Measurements from ENCODE around the gene BTBD1. TPM values are rescaled to one million over a fixed set of nuclear protein-coding genes. Genes with fewer than 3 reads are reported as not detected.
"Not testable (repeated sequence)": the region's sequence is repeated elsewhere in the genome, so short reads cannot be mapped to it uniquely, and the experiment has no call there.

BTBD1 gene
- total RNA-seq, 1 experiment from 2014 or later: 147 TPM

- in situ Hi-C loops (cut with HindIII; ENCODE audit: low pct_unique_long_range_greater_than_20kb, low sequenced_read_pairs): no loop called here
- DNase-seq (ENCODE audit: low read depth, low spot score): no peak
These were observed 51.7 kb downstream of the BTBD1 start for GRCh38 chr15:83015361-83015760.

- no peak for DNase-seq (ENCODE audit: low read depth, low spot score)
- in situ Hi-C loops (cut with HindIII; ENCODE audit: low pct_unique_long_range_greater_than_20kb, low sequenced_read_pairs): no loop called here
These were observed 52.8 kb downstream of the BTBD1 start for GRCh38 chr15:83014205-83014653.

- in situ Hi-C loops (cut with HindIII; ENCODE audit: low pct_unique_long_range_greater_than_20kb, low sequenced_read_pairs): no loop called here
- DNase-seq (ENCODE audit: low read depth, low spot score): no peak
These were observed 54.4 kb downstream of the BTBD1 start for GRCh38 chr15:83012636-83013035.

DNA sequence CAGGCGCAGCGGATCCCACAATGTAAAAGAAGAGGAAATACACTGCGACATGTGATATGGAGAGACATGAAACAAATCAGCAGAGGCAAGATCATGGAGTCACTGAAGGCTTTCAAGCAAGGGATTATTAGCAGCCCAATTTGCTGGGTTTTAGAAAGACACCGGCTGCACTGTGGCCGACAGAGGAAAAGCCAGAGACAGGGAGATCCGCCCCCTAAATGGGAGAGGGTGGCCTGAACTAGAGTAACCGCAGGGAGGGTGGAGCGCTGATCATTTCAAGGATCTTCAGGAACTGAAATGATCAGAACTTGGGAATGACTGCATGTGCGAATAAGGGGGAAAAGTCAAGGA is 55.0 kb downstream of the BTBD1 start:
- DNase-seq (ENCODE audit: low read depth, low spot score): no peak
- in situ Hi-C loops (cut with HindIII; ENCODE audit: low pct_unique_long_range_greater_than_20kb, low sequenced_read_pairs): no loop called here

DNA sequence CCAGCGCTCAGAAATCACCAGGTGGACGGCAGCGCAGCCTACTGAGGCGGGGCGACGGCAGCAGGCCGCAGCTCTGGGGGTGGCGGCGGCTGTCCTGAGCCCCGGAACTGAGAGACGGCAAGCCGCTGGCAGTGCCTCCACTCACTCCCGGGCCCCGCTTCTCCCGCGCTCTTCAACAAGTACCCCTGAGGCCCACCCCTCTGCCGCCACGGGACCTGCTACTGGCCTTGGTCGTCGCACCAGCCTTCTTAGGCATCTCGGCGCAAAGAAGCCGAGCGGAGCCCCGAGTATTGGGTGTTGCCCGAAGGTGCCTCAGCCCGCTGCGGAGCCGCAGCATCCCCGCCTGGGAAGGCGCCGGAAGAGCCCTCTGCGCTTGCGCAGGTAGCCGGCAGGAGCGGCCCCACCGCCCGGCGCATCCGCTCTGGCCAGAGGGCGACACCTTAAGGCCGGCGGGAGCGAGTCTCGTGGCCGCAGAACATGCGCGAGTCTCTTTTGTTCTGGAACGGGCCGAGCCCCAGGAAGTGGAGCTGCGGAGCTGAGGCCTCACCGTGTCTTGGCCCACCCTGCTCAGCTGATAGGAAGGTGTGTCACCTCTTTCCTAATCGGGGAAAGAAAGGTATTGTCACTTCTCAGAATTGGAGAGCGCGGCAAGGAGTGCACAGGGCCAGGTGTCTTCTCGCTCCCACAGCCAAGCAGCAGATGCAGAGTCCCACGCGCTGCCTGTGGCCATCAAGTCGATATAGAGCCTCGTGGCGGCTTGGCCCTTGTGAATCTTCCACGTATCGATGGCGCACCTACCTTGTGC is 55.6 kb downstream of the BTBD1 start, which contains the start of gene C15orf40:
Gene C15orf40 (minus strand): TSS at position 369 of the 805 bp plus-strand sequence. CDS start 32 bp downstream, at position 337.
- in situ Hi-C loops (cut with HindIII; ENCODE audit: low pct_unique_long_range_greater_than_20kb, low sequenced_read_pairs): no loop called here
- DNase-seq (ENCODE audit: low read depth, low spot score): peak; percentile 91

- in situ Hi-C loops (cut with HindIII; ENCODE audit: low pct_unique_long_range_greater_than_20kb, low sequenced_read_pairs): no loop called here
- peak; percentile 89 for DNase-seq (ENCODE audit: low read depth, low spot score)
These were observed 56.3 kb downstream of the BTBD1 start for GRCh38 chr15:83010709-83011270.

DNA sequence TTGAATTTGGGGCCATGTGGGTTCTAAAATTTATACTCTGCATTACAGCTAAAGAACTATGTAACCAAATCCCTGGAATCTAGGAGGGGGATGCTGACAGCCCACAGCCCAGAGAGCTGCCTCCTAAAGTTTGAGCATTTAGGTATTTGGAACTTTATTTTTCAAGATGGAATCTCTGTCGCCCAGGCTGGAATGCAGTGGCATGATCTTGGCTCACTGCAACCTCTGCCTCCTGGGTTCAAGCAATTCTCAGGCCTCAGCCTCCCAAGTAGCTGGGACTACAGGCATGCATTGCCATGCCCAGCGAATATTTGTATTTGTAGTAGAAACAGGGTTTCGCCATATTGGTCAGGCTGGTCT is 66.4 kb downstream of the BTBD1 start:
- DNase-seq (ENCODE audit: low read depth, low spot score); in situ Hi-C loops (cut with HindIII; ENCODE audit: low pct_unique_long_range_greater_than_20kb, low sequenced_read_pairs): not testable (repeated sequence)

DNA sequence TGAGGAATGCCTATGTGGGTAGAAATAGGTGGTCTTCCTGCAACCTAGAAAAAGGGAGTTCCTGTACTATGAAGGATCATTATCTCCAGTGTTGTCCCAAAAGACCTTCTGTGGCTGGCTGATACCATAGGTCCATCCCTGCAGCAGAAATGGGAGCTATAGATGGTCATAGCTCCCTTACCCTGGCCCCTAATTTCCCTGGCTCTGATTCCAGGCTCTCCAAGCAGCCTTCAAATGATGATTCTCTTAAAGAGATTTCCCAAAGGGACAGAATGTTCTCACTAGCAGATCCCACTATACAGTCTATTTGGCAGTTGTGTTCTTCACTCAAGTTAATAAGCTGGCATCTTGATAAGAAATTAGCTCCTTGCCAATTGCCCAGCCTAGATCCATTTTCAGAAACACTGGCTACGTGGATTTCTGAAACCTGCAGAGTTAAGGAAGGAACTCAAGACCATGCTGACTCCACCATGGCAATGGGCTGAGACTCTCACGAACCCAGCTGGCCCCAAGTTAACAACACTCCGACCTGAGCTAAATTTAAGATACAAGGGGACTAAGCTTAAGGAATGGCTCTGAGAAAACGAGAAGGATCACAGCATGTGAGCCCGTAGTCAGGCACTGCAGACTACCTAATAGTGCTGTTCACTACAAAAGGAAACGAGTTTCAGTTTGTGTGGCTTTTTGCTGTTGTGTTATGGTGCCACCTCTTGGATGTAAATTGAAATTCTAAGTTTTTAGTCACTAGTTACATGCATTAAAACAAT is 67.0 kb downstream of the BTBD1 start:
- in situ Hi-C loops (cut with HindIII; ENCODE audit: low pct_unique_long_range_greater_than_20kb, low sequenced_read_pairs): no loop called here
- peak; percentile 69 for DNase-seq (ENCODE audit: low read depth, low spot score)

DNA sequence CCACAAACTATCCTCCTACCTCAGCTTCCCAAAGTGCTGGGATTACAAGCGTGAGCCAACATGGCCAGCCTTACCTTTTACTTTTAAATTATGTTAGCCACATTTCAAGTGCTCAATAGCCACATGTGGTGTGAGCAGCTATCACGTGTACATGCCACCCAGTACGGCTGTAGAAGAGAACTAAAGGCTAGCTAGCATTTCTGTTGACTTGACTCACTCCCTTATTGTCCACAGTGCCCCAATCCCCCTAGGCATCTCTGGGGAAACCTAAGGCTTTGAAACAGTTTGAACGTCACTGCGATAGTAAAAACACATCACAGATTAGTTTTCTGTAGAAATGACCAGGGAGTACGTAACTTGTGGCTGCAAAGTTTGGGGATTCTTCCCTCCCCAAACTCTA is 67.6 kb downstream of the BTBD1 start:
- peak; percentile 22 for DNase-seq (ENCODE audit: low read depth, low spot score)
- in situ Hi-C loops (cut with HindIII; ENCODE audit: low pct_unique_long_range_greater_than_20kb, low sequenced_read_pairs): no loop called here

DNA sequence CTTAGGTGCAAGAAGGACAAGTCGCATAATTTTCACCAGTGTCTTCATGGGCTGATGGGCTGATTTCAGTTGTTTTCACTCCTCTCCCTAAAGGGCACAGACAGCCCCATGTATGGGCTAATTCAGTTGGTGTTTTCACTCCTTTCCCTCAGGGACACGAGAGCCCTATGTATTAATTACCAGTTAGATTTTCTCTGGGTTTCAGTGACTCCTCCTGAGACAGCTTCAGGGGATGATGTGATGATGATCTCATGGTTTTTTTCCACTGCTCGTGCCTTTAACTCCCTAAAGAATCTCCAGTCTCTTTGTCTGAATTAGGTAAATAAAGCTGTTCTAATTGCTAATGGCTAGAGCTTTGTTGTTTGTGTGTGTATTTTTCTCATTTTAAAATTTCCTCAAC is 71.1 kb downstream of the BTBD1 start:
- peak; percentile 22 for DNase-seq (ENCODE audit: low read depth, low spot score)
- in situ Hi-C loops (cut with HindIII; ENCODE audit: low pct_unique_long_range_greater_than_20kb, low sequenced_read_pairs): no loop called here

GRCh38 chr15:82995076-82995475 is 72.0 kb downstream of the BTBD1 start:
- no peak for DNase-seq (ENCODE audit: low read depth, low spot score)
- in situ Hi-C loops (cut with HindIII; ENCODE audit: low pct_unique_long_range_greater_than_20kb, low sequenced_read_pairs): no loop called here

DNA sequence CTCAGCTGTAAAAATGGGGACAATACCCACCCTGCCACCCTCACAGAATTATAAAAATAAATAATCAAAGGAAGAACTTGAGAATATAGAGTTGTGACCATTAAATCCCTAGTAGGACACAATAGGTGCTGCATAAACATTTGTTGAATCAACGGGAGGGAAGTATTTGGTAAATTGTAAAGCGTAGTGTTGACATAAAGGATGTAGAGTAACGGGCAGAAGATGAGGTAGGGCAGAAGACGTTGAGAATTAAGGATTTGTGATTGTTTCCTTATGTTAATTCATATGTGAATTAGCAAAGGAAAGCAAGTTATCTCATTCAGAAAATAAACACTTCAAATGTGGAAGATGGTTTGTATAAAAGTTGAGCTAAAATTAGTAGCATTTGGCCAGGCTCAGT is 73.9 kb downstream of the BTBD1 start:
- in situ Hi-C loops (cut with HindIII; ENCODE audit: low pct_unique_long_range_greater_than_20kb, low sequenced_read_pairs): no loop called here
- no peak for DNase-seq (ENCODE audit: low read depth, low spot score)

GRCh38 chr15:82992436-82992998 is 74.5 kb downstream of the BTBD1 start:
- no peak for DNase-seq (ENCODE audit: low read depth, low spot score)
- in situ Hi-C loops (cut with HindIII; ENCODE audit: low pct_unique_long_range_greater_than_20kb, low sequenced_read_pairs): no loop called here

DNA sequence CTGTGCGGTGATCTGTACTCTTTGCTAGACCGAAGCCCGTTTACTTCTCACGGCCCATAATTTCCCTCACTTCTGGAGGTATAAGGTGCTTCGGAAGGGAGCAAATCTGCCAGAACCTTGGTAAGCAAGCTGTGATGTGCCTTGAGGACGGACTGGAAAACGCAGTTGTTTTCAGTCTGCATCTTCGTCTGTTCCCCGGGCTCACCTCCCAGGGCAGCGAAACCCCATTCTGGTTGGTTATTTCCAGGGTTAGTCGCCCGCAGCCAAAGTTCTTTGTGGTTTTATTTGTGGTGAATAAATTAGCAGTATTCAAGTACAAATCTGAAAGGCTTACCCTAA is 80.6 kb downstream of the BTBD1 start:
- in situ Hi-C loops (cut with HindIII; ENCODE audit: low pct_unique_long_range_greater_than_20kb, low sequenced_read_pairs): no loop called here
- no peak for DNase-seq (ENCODE audit: low read depth, low spot score)

GRCh38 chr15:82985688-82986441 is 81.2 kb downstream of the BTBD1 start, which contains the start of gene RAMAC:
Gene RAMAC, plus strand, starts transcription at chr15:82986210. Its CDS starts 2,809 bp downstream, at chr15:82989019.
- in situ Hi-C loops (cut with HindIII; ENCODE audit: low pct_unique_long_range_greater_than_20kb, low sequenced_read_pairs): no loop called here
- peak; percentile 96 for DNase-seq (ENCODE audit: low read depth, low spot score)

DNA sequence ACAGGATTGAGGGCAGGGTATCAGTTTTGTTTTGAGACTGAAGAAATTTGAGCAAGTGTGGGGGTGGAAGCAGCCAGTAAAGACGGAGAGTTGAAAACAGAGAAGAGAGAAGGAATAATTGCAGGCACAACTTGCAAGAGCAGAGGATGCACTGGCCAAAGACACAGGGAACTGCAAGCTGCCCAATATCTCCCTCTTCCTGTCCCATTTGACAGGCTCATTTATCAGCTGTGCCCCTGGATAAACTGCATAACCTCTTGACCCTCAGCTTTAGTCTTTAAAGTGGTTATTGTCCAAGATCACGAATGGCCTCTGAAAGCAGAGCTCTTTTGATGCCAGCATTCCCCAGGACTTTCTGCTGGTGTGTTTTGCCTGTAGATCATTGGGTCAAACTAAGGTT is 86.1 kb downstream of the BTBD1 start:
- in situ Hi-C loops (cut with HindIII; ENCODE audit: low pct_unique_long_range_greater_than_20kb, low sequenced_read_pairs): no loop called here
- DNase-seq (ENCODE audit: low read depth, low spot score): no peak

GRCh38 chr15:82979726-82980125 is 87.3 kb downstream of the BTBD1 start:
- in situ Hi-C loops (cut with HindIII; ENCODE audit: low pct_unique_long_range_greater_than_20kb, low sequenced_read_pairs): no loop called here
- DNase-seq (ENCODE audit: low read depth, low spot score): no peak

DNA sequence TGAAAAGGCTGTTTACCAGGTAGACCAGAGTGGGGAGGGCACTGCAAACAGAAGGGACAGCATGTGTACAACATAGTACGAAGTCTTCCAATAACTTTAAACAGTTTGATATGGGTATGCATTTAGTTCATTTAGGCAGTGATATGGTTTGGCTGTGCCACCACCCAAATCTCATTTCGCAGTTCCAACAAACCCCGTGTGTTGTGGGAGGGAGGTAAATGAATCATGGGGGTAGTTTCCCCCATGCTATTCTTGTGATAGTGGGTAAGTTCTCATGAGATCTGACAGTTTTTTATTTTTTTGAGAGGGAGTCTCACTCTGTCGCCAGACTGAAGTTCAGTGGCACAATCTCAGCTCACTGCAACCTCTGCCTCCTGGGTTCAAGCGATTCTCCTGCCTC is 88.6 kb downstream of the BTBD1 start:
- DNase-seq (ENCODE audit: low read depth, low spot score): no peak
- in situ Hi-C loops (cut with HindIII; ENCODE audit: low pct_unique_long_range_greater_than_20kb, low sequenced_read_pairs): no loop called here

Measured in SK-MEL-5 (cell line).